HCT116 (cell line): ENCODE data around the gene P2RX6.

Source experiments
- CEBPB ChIP-seq: IDR thresholded peaks from 2 replicates; pipeline ENCODE4 v1.6.1; 2012; ENCODE audit warnings: low read depth
- CTCF ChIP-seq, 3 experiments: fragments of 200-600 bp in 1 of 3; sonication (generic) in 1 of 3; IDR thresholded peaks in 2 of 3; conservative IDR thresholded peaks in 1 of 3; 2 replicates each; pipeline ENCODE4 v1.5.1; 2012 to 2017; ENCODE audit warnings: low read depth in 2 of 3, low read length in 2 of 3, antibody characterized with exemption in 1 of 3, borderline replicate concordance in 1 of 3, control low read depth in 1 of 3, mild to moderate bottlenecking in 1 of 3, mixed read lengths in 1 of 3, mixed run types in 1 of 3, moderate library complexity in 1 of 3; ENCODE audit not compliant: insufficient read depth in 1 of 3
- EZH2 ChIP-seq: fragments of 200-600 bp; sonication (generic); IDR thresholded peaks from 2 replicates; pipeline ENCODE4 v1.6.1; 2017; ENCODE audit warnings: antibody characterized with exemption, mixed run types
- EZH2phosphoT487 ChIP-seq: fragments of 200-600 bp; IDR thresholded peaks from 2 replicates; pipeline ENCODE4 v1.6.1; 2018; ENCODE audit warnings: antibody characterized with exemption, borderline replicate concordance
- JUND ChIP-seq: IDR thresholded peaks from 2 replicates; pipeline ENCODE4 v1.6.1; 2012
- MAX ChIP-seq: IDR thresholded peaks from 2 replicates; pipeline ENCODE4 v1.6.1; 2012
- POLR2A ChIP-seq: IDR thresholded peaks from 2 replicates; pipeline ENCODE4 v1.7.0; 2011; ENCODE audit warnings: borderline replicate concordance; ENCODE audit not compliant: insufficient read depth, insufficient read length; ENCODE audit errors: extremely low read depth
- POLR2AphosphoS5 ChIP-seq: IDR thresholded peaks from 2 replicates; pipeline ENCODE4 v1.6.1; 2011; ENCODE audit warnings: mild to moderate bottlenecking, low read depth, low read length, moderate library complexity
- RAD21 ChIP-seq: IDR thresholded peaks from 2 replicates; pipeline ENCODE4 v1.6.1; 2012; ENCODE audit warnings: low read depth, mild to moderate bottlenecking
- TCF7L2 ChIP-seq: IDR thresholded peaks from 2 replicates; pipeline ENCODE4 v1.7.0; 2011; ENCODE audit warnings: borderline replicate concordance, inconsistent platforms; ENCODE audit not compliant: insufficient read depth, insufficient read length; ENCODE audit errors: extremely low read depth
- YY1 ChIP-seq: IDR thresholded peaks from 2 replicates; pipeline ENCODE4 v1.6.1; 2011; ENCODE audit warnings: low read length, low read depth, moderate library complexity, mild to moderate bottlenecking; ENCODE audit not compliant: insufficient replicate concordance; ENCODE audit errors: extremely low read depth
- ZBTB33 ChIP-seq: IDR thresholded peaks from 2 replicates; pipeline ENCODE4 v1.6.1; 2011; ENCODE audit warnings: mild to moderate bottlenecking, low read length, moderate library complexity; ENCODE audit not compliant: insufficient replicate concordance; ENCODE audit errors: extremely low read depth
- ZNF274 ChIP-seq: fragments of 200-500 bp; sonication (Bioruptor generic); IDR thresholded peaks from 2 replicates; pipeline ENCODE4 v1.6.1; 2014; ENCODE audit warnings: mild to moderate bottlenecking, low read depth, low read length, inconsistent platforms

GRCh38 chr22:20970939-20971657 is 43.9 kb upstream of the P2RX6 start:
- TF ChIP-seq CTCF (IDR thresholded peaks at IDR 0.05 in 2 of 3, conservative IDR thresholded peaks at IDR 0.05 in 1 of 3; ENCODE audit: borderline replicate concordance in 1 of 3, insufficient read depth in 1 of 3, low read depth in 2 of 3, low read length in 2 of 3) (no peak), POLR2A (no peak), YY1 (no peak), EZH2phosphoT487 (no peak), ZBTB33 (no peak), TCF7L2 (no peak), JUND (no peak), EZH2 (no peak), CEBPB (no peak), MAX (no peak), ZNF274 (no peak), POLR2AphosphoS5 (no peak), RAD21 (no peak)
